Islet precursor cell (in vitro differentiated cells): Measurements from ENCODE around the gene GIPC3.

ENCODE experiments used
- DNase-seq: peaks from one replicate; pipeline ENCODE4 v3.0.0-alpha.2; 2018

Gene GIPC3

DNA sequence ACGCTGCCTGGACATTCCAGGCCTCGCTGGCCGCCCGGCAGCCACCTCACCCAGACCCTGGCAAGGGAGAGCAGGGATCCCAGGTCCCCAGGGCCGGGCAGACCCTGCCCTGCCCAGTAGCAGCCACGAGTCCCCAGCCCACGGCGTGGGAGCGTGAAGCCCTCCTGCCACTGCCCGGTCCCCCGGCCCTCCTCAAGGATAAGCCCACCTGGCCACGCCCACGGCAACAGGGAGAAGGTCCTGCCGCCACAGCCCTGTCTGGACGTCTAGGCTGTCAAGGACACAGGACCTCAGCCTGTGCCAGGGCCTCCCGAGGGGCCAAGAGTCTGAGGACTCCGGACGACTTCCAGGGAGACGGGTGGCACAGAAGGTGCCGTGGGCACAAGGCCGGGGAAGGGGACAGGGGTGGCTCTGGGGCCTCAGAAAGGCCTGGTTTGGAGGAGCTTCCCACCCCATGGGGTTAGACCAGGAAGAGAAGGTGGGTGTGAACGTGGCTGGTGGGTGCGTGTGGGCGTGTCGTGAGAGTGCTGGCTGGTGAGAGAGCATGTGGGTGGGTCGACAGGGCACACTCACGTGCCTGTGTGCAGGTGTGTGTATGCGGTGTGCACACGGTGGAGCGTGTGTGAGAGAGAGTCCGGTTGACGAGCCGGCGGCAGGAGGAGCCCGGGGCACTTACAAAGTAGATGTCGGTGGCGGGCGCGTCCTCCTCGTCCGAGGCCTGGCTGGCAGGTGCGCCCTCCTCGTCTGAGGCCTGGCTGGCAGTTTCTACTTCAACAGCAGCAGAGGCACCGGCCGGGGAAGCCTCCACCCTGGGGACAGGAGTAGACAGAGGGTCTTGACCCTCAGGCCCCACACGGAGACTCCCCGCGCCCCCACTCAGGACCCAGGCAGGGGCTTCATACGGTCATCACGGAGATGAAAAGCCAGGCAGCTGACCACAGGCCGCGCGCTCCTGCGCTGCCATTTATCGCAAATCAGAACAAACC is 53.2 kb downstream of the GIPC3 start:
- DNase-seq: no peak

DNA sequence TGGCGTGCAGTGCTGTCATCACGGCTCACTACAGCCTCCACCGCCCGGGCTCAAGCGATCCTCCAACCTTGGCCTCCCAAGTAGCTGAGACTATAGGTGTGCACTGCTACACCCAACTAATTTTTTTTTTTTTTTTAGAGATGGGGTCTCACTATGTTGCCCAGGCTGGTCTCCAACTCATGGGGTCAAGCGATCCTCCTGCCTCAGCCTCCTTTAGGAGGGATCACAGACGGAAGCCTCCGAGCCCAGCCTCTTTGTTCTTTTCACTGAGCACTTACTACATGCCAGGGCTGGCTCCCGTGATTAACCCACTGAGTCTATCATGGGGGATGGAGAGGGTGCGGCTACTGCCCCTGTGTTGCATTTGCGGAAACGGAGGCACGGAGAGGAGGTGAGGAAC is 54.2 kb downstream of the GIPC3 start:
- DNase-seq: no peak

- no peak for DNase-seq
Observed at GRCh38 chr19:3641515-3642269, 56.4 kb downstream of the GIPC3 start.

- DNase-seq: no peak
Observed at GRCh38 chr19:3642296-3642695, 57.0 kb downstream of the GIPC3 start.
